Dermis microvascular lymphatic vessel endothelial cell (primary cell): ENCODE measurements around the gene ARHGAP23. TPM values are rescaled to one million over a fixed set of nuclear protein-coding genes. Genes with fewer than 3 reads are reported as not detected.
"Not testable (repeated sequence)": the region's sequence is repeated elsewhere in the genome, so short reads cannot be mapped to it uniquely, and the experiment has no call there.

ENCODE experiments used
- DNase-seq, 2 donors: peaks; one replicate each; pipeline versions ENCODE4 v3.0.0 to v3.0.0-alpha.2; 2010; ENCODE audit warnings: low read depth in 2 of 2
- total RNA-seq: library from RNA; depleted of rRNA; stranded (reverse); fragments of >200 nt; gene quantifications from 2 replicates; pipeline ENCODE4 v1.2.1, GENCODE V29; 2014

The ARHGAP23 gene
- total RNA-seq, 1 donor from 2014 or later: 28.2 TPM

DNA sequence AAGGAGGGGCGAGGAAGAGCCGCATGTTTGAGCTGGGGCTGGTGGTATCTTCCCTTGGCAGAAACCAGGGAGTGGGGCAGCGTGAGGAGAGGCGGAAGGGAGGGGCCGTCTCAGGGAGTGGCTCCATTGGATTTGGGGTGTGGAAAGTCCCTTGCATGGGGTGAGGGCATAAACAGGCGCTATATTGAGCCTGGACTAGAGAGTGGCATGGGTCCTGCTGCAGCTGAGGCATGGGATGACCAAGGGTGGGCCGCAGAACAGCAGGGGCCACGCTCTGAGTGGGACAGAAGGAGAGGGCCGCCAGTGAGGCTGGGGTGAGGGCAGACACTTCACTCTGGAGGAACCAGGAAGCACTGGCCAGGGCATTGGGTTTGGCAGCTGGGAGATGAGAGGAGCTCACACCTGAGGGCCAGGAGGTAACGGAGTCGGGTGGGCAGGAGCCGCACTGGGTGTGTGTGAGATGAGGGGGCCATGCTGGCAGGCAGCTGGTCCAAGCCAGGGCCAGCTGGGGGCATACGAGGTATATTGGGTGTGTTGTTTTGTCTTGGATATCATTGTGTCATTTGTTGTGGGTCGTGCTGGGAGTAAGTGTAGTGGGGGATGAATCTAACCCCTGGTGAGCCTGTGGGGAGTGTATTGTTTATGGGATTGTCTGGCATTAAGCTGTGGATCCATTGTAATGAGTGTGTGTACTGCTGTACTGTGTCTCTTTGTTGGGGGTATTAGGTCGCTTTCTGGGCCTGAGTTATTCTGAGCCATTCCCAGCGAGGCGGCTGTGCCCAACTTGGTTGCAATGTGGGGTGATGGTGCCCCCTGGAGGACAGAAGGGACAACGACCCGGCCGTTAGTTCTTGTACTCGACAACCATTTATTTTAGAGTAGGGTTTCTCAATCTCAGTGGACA, 56.2 kb downstream of the ARHGAP23 start:
- peak; percentile 50 to 64 for DNase-seq

DNA sequence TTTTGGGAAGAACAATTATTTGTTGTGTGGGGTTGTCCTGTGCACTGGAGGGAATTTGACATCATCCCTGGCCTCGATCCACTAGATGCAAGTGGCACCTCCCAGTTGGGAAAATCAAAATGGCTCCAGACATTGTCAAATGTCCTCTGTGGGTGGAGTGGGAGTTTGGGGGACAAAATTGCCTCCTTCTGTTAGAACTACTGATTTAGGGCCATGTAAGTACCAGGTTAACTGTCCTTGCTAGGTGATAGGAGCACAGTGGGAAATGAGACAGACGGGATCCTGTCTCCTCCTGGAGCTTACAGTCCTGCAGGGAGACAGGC, 56.8 kb downstream of the ARHGAP23 start:
- DNase-seq: no peak

DNA sequence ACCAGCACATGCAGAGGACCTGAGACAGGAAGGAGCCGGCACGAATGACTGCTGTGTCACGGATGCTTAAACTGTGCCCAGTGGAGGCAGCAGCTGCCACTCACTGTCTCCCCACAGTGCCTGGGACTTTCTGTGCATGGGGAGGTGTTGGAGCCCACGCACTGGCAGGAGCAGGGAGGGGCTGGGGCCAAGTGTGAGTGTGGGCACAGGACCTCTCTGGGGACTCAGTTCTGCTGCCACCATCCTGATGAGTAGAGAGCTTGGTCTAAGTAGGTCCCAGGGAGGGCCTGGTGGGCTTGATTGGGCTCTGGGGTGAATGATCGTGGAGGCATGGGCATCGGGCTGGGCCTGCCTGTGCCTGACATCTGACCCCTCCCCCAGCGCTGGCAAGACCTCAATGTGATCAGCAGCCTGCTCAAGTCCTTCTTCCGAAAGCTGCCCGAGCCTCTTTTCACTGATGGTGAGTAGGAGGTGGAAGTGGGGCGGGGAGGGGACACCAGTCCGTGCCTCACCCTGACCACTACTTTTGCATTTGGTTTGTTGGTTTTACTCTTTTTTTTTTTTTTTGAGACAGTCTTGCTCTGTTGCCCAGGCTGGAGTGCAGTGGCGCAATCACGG, 57.5 kb downstream of the ARHGAP23 start:
- DNase-seq: not testable (repeated sequence)

DNA sequence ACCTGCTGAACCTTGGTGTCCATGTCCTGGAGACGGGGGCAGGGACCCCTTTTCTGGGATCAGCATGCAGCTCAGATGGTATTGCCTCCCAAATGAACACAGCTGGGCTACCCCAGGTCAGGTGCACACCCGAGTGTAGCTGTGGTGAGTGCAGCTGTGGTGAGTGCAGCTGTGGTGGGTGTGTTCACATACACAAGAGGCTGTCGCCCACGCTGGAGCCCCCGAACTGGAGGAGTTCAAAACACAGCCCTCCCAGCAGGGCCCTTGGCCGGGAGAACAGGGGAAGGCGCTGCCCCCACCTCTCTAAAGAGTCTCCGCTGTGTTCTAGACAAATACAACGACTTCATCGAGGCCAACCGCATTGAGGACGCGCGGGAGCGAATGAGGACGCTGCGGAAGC, 61.5 kb downstream of the ARHGAP23 start:
- DNase-seq: not testable (repeated sequence)

DNA sequence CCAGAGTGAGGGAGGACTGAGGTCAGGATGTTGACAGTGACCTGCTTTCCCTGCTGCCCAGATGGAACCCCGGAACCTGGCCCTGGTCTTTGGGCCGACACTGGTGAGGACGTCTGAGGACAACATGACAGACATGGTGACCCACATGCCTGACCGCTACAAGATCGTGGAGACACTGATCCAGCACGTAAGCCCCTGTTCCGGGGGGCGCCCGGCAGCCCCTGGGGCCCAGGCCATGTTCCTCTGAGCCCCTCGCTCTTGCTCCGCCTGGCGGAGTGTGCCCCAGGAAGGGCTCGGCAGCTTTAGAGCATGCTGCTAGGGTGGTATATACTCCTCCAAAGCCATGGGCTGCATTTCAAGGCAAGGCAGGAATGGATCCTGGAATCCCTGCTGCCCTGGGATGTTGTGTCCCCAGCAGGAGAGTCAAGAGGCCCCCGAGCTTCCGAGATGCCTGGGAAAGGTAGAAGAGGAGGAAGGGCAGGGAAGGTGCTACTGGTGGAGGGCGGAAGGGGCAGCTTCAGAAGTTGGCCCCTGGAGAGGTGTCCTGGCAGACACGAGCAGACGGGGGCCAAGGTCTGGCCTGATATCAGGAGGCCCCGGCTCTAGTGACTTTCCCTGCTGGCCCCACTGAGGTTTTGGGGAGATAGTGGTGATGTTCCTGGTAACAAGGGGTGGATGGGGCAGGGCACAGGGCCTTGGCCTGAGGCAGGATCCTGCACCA, 63.2 kb downstream of the ARHGAP23 start:
- not testable (repeated sequence) for DNase-seq

DNA sequence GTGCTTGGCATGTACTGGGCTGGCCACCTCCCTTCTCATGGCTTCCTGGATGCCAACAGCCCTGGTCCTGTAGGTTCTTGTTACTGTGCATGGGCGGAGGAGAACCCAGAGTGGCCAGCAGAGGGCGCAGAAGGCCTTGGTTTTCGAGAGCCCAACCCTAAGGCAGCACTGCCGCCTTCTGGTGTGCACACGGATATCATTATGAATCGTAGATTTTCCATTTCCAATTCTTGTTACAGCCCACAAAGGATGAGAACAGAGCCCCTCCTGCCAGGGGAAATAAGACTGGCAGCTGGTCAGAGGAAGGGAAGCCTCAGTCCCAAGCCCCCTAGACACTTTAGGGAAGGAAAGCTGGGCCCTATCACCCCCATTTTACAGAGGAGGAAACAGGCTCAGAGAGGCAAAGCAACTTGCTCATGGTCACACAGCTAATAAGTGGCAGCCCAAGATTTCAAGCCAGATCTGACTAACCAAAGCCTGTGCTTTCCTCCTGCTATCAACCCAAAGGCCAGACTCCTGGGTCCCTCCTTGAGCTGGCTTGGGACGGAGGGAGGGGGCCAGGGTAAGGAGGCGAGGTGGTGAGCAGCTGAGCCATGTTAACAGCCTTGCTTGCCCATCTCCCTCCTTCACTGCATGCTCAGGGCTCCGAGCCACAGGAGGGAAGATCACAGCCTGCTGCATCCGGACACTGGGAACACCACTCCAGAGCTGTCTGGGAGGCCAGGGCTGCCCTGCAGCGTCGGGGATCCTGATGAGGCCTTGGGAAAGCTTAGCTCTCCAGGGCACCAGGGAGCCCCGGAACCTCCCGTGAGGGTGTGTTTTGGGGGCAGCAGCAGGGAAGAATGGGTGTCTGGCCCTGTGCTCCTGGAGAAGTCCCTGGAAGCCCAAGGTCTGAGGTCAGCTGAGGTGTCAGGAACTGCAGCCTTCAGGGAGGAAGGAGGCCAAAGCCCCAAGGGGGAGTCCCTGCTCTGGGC, 64.1 kb downstream of the ARHGAP23 start:
- peak; percentile 78 to 89 for DNase-seq

DNA sequence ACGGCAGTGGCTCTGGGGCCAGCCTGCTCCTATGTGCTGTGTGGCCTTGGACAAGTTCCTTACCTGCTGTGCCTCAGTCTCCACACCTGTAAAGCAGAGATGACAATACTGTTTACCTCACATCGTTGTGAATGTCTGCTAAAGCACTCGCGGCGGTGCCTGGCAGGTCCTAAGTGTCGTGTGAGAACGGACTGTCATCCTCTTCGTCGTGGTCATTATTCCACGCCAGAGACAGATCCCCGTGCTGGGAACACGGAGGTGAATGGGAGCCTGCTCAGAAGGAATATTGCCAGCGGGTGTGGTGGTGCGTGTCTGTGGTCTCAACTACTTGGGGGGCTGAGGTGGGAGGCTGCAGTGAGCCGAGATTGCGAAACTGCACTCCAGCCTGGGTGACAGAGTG, 65.9 kb downstream of the ARHGAP23 start:
- DNase-seq: not testable (repeated sequence)

DNA sequence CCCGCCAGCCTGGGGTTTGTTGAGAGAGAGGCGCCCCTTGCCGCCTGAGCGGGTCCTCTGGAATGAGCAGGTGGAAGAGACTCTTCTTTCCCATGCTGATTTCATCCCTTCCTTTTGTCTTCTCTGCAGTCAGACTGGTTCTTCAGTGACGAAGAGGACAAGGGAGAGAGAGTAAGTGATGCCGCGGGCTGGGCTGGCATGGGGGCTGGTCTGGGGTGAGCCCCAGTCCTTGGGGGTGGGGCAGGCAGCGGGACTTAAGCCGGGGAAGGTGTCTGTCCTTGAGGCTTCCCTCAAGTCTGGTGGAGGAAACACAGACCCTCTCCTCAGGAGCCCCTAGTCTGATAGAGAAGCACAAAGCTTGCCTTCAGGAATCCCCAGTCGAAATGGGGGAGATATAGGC, 69.4 kb downstream of the ARHGAP23 start:
- DNase-seq: not testable (repeated sequence)

DNA sequence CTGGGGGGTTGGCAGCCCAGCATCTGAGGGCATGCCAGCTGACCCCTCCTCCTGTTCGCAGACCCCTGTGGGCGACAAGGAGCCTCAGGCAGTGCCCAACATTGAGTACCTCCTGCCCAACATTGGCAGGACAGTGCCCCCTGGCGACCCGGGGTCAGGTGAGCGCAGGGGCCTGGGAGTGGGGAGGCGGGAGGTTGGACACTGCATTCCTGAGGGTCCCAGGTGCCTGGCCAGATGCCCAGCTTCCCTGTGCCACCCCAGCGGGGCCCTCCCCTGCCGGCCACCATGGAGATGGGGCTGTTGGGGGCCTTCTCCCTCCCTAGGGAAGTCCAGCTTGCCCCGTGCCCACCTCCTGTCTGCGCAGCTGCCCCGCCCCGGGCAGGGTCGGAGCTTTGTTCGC, 70.1 kb downstream of the ARHGAP23 start:
- no peak for DNase-seq

DNA sequence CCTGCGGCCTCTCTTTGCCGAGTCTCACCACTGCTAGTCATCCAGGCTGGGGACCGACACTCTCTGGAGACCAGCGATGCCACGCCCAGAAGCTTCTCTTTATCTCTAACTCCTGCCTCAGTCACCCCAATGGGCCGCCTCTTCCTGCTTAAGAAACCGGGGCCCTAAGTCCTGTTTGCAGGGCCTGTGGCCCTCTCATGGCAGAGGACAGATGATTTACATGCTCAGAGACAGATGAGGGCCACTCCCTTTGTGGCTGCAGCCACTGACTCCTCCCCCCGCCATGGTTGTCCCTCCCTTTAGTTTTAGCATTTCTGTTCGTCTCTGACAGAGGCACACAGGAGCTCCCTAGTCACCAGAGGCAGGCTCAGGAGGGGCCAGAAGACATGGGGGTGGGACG, 71.0 kb downstream of the ARHGAP23 start:
- DNase-seq: not testable (repeated sequence)

DNA sequence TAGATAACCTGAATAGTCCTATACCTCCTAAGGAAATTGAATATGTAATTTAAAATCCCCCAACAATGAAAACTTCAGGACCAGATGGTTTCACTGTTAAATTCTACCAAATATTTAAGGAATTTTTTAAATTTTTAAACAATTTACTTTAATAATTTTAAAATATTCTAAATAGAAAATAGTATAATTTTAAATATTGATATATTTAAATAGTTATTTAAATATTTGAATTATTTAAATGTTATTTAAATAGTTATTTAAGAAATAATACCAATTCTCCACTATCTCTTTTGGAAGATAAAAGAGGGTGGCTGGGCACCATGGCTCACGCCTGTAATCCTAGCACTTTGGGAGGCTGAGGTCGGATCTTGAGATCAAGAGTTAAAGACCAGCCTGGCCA, 73.5 kb downstream of the ARHGAP23 start:
- DNase-seq: not testable (repeated sequence)

DNA sequence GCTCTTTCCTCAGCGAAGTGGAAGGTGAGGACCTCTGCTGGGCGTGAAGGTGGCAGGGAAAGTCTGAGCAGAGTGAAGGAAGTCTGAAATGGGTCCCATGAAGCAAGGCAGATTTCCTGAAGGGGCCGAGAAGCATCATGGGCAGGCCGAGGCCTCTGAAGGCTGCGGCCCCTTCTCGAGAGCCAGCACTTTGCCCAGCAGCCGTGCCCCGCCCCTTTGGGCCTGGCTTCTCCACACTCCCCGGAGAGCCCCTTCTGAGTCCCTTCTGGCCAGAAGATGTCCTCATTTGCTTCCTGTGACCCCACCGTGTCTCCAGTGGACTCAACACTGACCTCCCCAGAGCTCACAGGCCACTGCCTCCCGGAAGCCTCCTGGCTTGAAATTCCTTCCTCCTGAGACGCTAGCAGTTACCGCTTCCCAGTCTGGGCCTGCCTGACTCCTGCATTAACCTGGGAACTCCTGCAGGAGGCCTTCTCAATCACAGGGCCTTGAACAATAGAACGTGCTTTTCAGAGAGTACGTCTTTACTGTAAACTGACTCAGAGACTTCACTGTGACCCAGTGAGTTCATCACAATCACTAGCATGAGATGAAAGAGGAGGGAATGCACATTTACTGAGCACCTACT, 75.1 kb downstream of the ARHGAP23 start:
- DNase-seq: not testable (repeated sequence)

DNA sequence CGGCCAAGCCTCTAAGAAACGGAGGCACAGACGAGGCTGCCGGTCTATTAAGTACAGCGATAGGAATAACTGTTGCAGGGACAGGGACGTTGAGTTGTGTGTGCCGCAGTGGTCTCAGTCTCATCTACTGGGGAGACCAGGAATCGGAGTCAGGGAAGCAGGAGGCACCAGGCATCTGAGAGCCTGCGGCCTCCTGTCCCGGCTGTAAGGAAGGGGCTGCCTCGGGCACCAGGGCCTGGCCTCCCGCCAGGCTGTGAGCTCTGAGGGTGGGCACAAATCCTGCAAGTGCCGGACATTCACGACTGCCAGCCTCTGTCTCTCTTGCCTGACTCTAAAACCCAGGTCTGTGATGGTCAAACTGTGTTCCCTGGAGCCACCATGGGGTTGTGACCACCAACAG, 76.0 kb downstream of the ARHGAP23 start:
- DNase-seq: no peak

DNA sequence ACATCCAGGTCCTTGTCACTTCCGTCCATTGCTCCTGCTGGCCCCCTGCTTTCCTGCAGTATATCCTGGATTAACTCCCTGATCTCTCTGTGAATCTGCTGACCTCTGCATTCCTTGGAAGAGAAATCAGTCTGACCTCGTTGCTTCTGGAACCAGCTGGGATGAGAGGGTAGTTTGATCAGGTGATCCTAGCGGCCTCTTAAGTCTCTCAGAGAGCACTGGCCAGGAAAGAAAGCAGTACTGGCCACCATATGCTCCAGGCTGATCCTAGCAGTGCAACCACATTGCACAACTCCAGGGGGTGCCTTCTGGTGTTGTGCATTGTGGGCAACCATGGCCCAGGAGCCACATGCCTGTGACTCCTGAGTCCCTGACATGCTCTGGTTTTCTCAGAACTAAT, 79.2 kb downstream of the ARHGAP23 start:
- DNase-seq: no peak

DNA sequence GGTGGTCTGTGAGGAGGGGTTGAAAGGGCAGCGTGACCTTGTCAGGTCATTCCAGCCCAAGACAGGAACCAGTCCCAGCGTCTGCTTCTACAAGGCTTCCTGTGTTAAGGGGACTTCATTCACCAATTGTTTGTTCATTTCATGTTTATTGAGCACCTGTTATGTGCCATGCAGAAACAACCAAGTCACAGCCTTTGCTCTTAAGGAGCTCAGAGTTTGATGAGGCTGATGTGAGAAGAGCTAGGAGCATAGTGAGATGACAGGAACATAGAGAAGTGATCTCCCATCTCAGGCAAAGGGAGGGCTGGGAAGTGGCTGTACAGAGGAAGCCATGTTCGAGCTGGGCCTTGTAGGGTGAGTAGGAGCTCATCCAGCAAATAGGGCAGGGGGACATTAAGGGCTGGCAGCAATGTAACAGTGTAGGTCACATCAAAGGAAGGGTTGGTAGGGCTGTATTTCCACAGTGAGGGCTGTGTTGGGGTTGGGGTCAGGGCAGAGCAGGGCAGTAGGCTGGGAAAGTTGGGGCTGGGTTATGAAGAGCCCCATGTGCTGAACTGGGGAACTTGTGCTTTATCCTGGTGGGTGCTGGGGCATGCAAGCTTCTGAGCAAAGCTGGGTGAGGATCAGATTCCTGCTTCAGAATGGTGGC, 79.8 kb downstream of the ARHGAP23 start:
- DNase-seq: no peak

DNA sequence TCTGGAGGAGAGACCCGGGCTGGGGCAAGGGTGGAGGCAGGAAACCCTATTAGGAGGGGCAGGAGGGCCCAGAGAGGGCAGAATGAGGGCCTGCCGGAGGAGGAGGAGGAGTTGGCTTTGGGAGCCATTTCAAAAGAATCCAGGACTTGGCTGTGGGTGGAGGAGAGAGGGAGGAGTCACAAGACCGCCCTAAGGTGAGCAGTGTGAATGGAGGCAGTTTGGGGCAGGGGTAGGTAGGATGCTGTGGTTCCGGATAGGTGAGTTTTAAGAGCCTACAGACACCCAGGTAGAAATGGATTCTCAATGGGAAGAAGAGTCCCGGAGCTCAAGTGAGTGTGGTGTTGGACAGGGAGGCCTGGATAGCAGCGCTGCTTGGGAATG, 80.3 kb downstream of the ARHGAP23 start:
- no peak for DNase-seq

DNA sequence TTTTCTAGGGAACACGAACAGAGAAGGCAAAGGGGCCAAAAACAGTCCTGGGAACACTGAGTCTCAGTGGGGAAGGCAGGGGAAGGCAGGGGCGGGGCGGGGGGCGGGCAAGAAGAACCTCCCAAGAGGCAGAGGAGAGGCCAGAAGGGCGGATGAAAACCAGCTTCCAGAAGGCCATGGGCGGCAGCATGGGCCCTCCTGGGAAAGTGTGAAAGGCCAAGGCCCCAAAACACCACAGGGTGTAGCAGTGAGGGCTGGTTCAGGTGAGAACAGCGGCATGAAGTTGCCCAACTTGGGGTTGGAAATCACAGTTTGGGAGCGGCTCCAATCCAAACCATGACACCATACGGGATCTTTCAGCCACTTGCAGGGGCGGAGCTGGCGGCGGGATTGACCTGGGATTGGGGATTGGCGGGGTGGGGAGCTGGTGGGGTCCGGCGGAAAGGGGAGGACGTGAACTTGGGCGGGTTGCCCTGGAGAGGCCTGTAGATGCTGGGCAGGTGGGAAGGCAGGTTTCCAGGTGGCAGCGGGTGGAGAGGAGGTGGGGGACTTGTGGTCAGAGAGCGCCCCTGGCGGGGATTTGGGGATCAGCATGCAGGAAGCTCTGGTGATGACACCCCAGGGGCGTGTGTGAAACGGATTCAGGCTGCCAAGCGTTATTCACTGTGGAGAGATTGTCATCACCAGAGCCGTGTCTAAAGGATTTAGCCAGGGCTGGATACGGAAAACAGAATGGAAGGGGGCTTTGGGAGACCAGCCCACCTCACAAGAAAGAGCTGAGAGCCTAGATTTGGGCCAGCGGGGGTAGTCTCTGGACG, 80.9 kb downstream of the ARHGAP23 start:
- DNase-seq: peak; percentile 63 to 77

DNA sequence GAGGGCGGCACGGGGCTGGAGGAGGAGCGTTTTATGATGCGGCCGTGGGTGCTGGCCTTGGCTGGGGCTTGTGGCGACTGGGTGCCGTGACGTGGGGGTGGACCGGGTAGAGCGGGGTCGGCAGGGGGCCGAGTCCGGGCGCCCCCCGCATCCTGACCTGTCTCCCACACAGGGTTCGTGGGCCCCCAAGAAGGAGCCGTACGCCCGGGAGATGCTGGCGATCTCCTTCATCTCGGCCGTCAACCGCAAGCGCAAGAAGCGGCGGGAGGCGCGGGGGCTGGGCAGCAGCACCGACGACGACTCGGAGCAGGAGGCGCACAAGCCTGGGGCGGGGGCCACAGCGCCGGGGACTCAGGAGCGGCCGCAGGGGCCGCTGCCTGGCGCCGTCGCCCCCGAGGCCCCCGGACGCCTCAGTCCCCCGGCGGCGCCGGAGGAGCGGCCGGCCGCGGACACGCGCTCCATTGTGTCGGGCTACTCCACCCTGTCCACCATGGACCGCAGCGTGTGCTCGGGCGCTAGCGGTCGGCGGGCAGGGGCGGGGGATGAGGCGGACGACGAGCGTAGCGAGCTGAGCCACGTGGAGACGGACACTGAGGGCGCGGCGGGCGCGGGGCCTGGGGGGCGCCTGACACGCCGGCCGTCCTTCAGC, 81.6 kb downstream of the ARHGAP23 start:
- no peak for DNase-seq
